GM18502 (cell line): Measurements from ENCODE around the gene DUS3L.
A peak's percentile ranks its signal among the peaks of the same experiment; 100 is the strongest.

Experiments used
- ATAC-seq: cut with Tn5 transposase; IDR thresholded peaks from one replicate; pipeline ENCODE4 v1.9.1; 2021; ENCODE audit warnings: mild to moderate bottlenecking; ENCODE audit not compliant: unreplicated experiment, poor library complexity

DUS3L gene

GRCh38 chr19:5823579-5824281 is 32.8 kb upstream of the DUS3L start:
- no peak for ATAC-seq

- ATAC-seq = no peak
Measured at GRCh38 chr19:5822181-5822844, 31.4 kb upstream of the DUS3L start.

- no peak for ATAC-seq
Measured at GRCh38 chr19:5821521-5822180, 30.7 kb upstream of the DUS3L start.

- no peak for ATAC-seq
Measured at GRCh38 chr19:5820785-5821184, 29.8 kb upstream of the DUS3L start.

GRCh38 chr19:5818594-5818993 is 27.6 kb upstream of the DUS3L start:
- no peak for ATAC-seq

GRCh38 chr19:5817218-5817617 is 26.3 kb upstream of the DUS3L start:
- ATAC-seq = no peak

GRCh38 chr19:5814852-5815246 is 23.9 kb upstream of the DUS3L start:
- no peak for ATAC-seq

GRCh38 chr19:5814123-5814851 is 23.3 kb upstream of the DUS3L start:
- no peak for ATAC-seq

- ATAC-seq = no peak
Measured at GRCh38 chr19:5811117-5811516, 20.2 kb upstream of the DUS3L start.

GRCh38 chr19:5809469-5809868 is 18.5 kb upstream of the DUS3L start:
- ATAC-seq = no peak

GRCh38 chr19:5809053-5809452 is 18.1 kb upstream of the DUS3L start:
- no peak for ATAC-seq

GRCh38 chr19:5808120-5808816 is 17.3 kb upstream of the DUS3L start:
- ATAC-seq = no peak

- no peak for ATAC-seq
Measured at GRCh38 chr19:5806905-5807304, 15.9 kb upstream of the DUS3L start.

- no peak for ATAC-seq
Measured at GRCh38 chr19:5806133-5806489, 15.1 kb upstream of the DUS3L start.

GRCh38 chr19:5805462-5806132 is 14.6 kb upstream of the DUS3L start:
- ATAC-seq = no peak

- no peak for ATAC-seq
Measured at GRCh38 chr19:5804516-5805461, 13.8 kb upstream of the DUS3L start, which contains the start of gene NRTN. NRTN (plus strand) TSS chr19:5805067; CDS start chr19:5824166, 19,099 bp downstream.

- ATAC-seq = peak; percentile 82
Measured at GRCh38 chr19:5803752-5804515, 13.0 kb upstream of the DUS3L start.

GRCh38 chr19:5803441-5803751 is 12.4 kb upstream of the DUS3L start:
- no peak for ATAC-seq
